ENCODE data around the gene GUCA2B. TPM values are rescaled to one million over a fixed set of nuclear protein-coding genes. Genes with fewer than 3 reads are reported as not detected.
A peak's percentile ranks its signal among the peaks of the same experiment; 100 is the strongest.

Gene GUCA2B
- polyA plus RNA-seq, 3 donors: not detected

DNA sequence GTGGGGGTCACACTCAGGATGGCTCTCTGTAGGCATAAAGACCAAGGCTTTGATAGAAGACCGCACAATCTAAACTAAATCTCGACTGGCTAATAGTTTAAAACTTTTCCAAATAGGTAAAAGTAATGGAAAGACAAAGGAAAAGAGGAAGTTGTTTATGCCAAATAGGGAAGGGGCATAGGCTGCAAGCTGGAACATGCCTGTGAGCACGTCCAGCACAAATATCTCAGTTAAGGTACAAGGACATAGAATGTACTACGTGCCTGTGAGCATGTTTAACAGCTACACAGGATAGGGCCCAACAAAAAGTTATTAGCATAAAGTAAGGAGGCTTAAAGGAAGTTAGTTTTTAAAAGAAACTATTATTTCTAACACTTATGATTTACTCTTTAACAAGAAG is 38.9 kb downstream of the GUCA2B start:
- Histone ChIP-seq H3K9me3 (replicated peaks in 1 of 2; ENCODE audit: control insufficient read depth in 1 of 2, insufficient read depth in 1 of 2, low read length in 2 of 2) (no peaks in the 10 kb centered on the region), H3K9ac (ENCODE audit: insufficient read depth, low read length, poor library complexity, severe bottlenecking) (no peak overlapping the region), H2AFZ (ENCODE audit: insufficient read depth, low read depth, low read length, poor library complexity, severe bottlenecking) (no peak overlapping the region), H3K36me3 (replicated peaks in 1 of 2; ENCODE audit: control insufficient read depth in 1 of 2, insufficient read depth in 2 of 2, low read length in 2 of 2) (peaks cover 56 to 87% of the 10 kb centered on the region in 2 donors), H3K4me2 (replicated peaks; ENCODE audit: extremely low read depth, low read length, poor library complexity, severe bottlenecking) (no peak overlapping the region), H3K27ac (ENCODE audit: low read depth in 1 of 2, low read length in 2 of 2) (peak overlapping the region in 1 of 2 donors; percentile 39), H4K20me1 (ENCODE audit: insufficient read depth, low read length) (no peaks in the 10 kb centered on the region), H3K27me3 (ENCODE audit: control insufficient read depth in 2 of 2, insufficient read depth in 2 of 2, low read length in 2 of 2) (no peaks in the 10 kb centered on the region), H3K4me3 (replicated peaks in 1 of 3; ENCODE audit: low read depth in 2 of 3, low read length in 3 of 3) (no peak overlapping the region), H3K79me2 (ENCODE audit: insufficient read depth, low read length) (no peaks in the 10 kb centered on the region), H3K4me1 (ENCODE audit: control insufficient read depth in 1 of 2, insufficient read depth in 2 of 2, low read length in 2 of 2) (no peaks in the 10 kb centered on the region)
- no peak for DNase-seq
- no peaks in the 10 kb centered on the region for H3K4me1 Mint-ChIP-seq
- peaks cover 62 to 68% of the 10 kb centered on the region in 2 donors for H3K36me3 Mint-ChIP-seq
- TF ChIP-seq, protein P1, sequence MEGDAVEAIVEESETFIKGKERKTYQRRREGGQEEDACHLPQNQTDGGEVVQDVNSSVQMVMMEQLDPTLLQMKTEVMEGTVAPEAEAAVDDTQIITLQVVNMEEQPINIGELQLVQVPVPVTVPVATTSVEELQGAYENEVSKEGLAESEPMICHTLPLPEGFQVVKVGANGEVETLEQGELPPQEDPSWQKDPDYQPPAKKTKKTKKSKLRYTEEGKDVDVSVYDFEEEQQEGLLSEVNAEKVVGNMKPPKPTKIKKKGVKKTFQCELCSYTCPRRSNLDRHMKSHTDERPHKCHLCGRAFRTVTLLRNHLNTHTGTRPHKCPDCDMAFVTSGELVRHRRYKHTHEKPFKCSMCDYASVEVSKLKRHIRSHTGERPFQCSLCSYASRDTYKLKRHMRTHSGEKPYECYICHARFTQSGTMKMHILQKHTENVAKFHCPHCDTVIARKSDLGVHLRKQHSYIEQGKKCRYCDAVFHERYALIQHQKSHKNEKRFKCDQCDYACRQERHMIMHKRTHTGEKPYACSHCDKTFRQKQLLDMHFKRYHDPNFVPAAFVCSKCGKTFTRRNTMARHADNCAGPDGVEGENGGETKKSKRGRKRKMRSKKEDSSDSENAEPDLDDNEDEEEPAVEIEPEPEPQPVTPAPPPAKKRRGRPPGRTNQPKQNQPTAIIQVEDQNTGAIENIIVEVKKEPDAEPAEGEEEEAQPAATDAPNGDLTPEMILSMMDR (IDR thresholded peaks at IDR 0.05): no peak
- H3K27ac Mint-ChIP-seq: peak overlapping the region in 1 of 7 donors; percentile 30
- H3K4me3 Mint-ChIP-seq: no peak overlapping the region
- H3K9me3 Mint-ChIP-seq: no peaks in the 10 kb centered on the region
- intact Hi-C loops (cut with micrococcal nuclease): no loop called here
- no peaks in the 10 kb centered on the region for H3K27me3 Mint-ChIP-seq (ENCODE audit: low read depth in 3 of 3)
- 80% methylated on average over 1 of the region's 4 CpGs for WGBS (ENCODE audit: insufficient coverage)

DNA sequence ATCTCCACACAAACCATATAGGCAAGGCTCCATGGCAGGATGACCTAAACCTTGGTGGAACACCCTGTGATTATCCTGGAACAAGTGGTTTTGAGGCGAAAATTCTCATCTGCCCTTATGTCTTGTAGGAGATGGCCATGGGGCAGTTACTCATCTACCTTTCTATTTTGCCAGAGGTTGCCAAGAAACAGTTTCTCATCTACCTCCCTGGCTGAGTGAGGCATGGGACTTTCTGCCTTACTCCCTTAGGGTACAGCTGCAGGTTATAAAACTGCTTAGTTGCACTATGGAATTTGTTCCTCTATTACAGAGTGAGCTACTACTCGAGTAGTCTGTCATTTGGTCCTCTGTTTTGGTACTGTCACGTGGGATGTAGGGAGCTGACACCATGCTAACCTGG is 42.6 kb downstream of the GUCA2B start:
- H3K9me3 Mint-ChIP-seq: no peaks in the 10 kb centered on the region

More for the DNA sequence above, 42.6 kb downstream of the GUCA2B start:
- Mint-ChIP-seq H3K4me3 (no peak overlapping the region), H3K36me3 (peaks cover 50 to 56% of the 10 kb centered on the region in 2 donors), H3K4me1 (no peaks in the 10 kb centered on the region), H3K27ac (no peak overlapping the region), H3K27me3 (ENCODE audit: low read depth in 3 of 3) (no peaks in the 10 kb centered on the region)
- Histone ChIP-seq H2AFZ (ENCODE audit: insufficient read depth, low read depth, low read length, poor library complexity, severe bottlenecking) (no peak overlapping the region), H3K36me3 (replicated peaks in 1 of 2; ENCODE audit: control insufficient read depth in 1 of 2, insufficient read depth in 2 of 2, low read length in 2 of 2) (peaks cover 45 to 82% of the 10 kb centered on the region in 2 donors), H3K4me1 (ENCODE audit: control insufficient read depth in 1 of 2, insufficient read depth in 2 of 2, low read length in 2 of 2) (no peaks in the 10 kb centered on the region), H3K4me3 (replicated peaks in 1 of 3; ENCODE audit: low read depth in 2 of 3, low read length in 3 of 3) (no peak overlapping the region), H3K27ac (ENCODE audit: low read depth in 1 of 2, low read length in 2 of 2) (no peak overlapping the region), H3K9me3 (replicated peaks in 1 of 2; ENCODE audit: control insufficient read depth in 1 of 2, insufficient read depth in 1 of 2, low read length in 2 of 2) (no peaks in the 10 kb centered on the region), H3K79me2 (ENCODE audit: insufficient read depth, low read length) (no peaks in the 10 kb centered on the region), H3K9ac (ENCODE audit: insufficient read depth, low read length, poor library complexity, severe bottlenecking) (no peak overlapping the region), H4K20me1 (ENCODE audit: insufficient read depth, low read length) (no peaks in the 10 kb centered on the region), H3K4me2 (replicated peaks; ENCODE audit: extremely low read depth, low read length, poor library complexity, severe bottlenecking) (no peak overlapping the region), H3K27me3 (ENCODE audit: control insufficient read depth in 2 of 2, insufficient read depth in 2 of 2, low read length in 2 of 2) (no peaks in the 10 kb centered on the region)
- intact Hi-C loops (cut with micrococcal nuclease): no loop called here
- DNase-seq: no peak
- WGBS (ENCODE audit: insufficient coverage): 100% methylated on average over 1 of the region's 3 CpGs
- TF ChIP-seq, protein P1 (IDR thresholded peaks at IDR 0.05): no peak
